T-cell (primary cell): Measurements from ENCODE around the gene TBC1D16. TPM values are rescaled to one million over a fixed set of nuclear protein-coding genes. Genes with fewer than 3 reads are reported as not detected.
A peak's percentile ranks its signal among the peaks of the same experiment; 100 is the strongest.

Experiments used
- ATAC-seq, 4 experiments: fragments of 200-7000 bp in 3 of 4; fragments of 150-1000 bp in 1 of 4; cut with Tn5 transposase; replicated peaks in 1 of 4; 1 replicate in 3 of 4; 2 replicates in 1 of 4; pipeline ENCODE4 v1.10.0; 2021; ENCODE audit warnings: moderate library complexity in 3 of 4, mild to moderate bottlenecking in 2 of 4, moderate number of reproducible peaks in 1 of 4
- CTCF ChIA-PET, 2 donors: fragments of 300-600 bp; sonication (Branson Sonifier 250); formaldehyde crosslinking; loops; one replicate each; lab custom pipeline; 2022; ENCODE audit warnings: antibody characterized with exemption in 2 of 2; lab: Charles Lee
- POLR2A ChIA-PET, 2 donors: fragments of 300-600 bp; sonication (Branson Sonifier 250); formaldehyde crosslinking; loops; one replicate each; lab custom pipeline; 2022; ENCODE audit warnings: antibody characterized with exemption in 2 of 2; lab: Charles Lee
- DNase-seq, 35 experiments: peaks; one replicate each; pipeline versions ENCODE4 v3.0.0 to v3.0.0-alpha.2; 2013 to 2023
- H3K27ac ChIP-seq: one replicate; pipeline ENCODE4 v1.5.1; 2013; ENCODE audit warnings: low read length
- H3K27me3 ChIP-seq, 2 experiments: replicated peaks in 1 of 2; 1 replicate in 1 of 2; 2 replicates in 1 of 2; pipeline versions ENCODE4 v1.6.1 to v1.7.0; 2013; ENCODE audit warnings: low read length in 1 of 2, mixed read lengths in 1 of 2; ENCODE audit not compliant: control insufficient read depth in 2 of 2, insufficient read depth in 2 of 2; ENCODE audit errors: extremely low read depth in 1 of 2
- H3K36me3 ChIP-seq, 2 donors: 1 replicate in 1 of 2; 2 replicates in 1 of 2; pipeline versions ENCODE4 v1.6.1 to v1.7.0; 2013; ENCODE audit warnings: low read length in 1 of 2; ENCODE audit not compliant: control insufficient read depth in 2 of 2, insufficient read depth in 1 of 2; ENCODE audit errors: extremely low read depth in 1 of 2
- H3K4me1 ChIP-seq, 2 experiments: 1 replicate in 1 of 2; 2 replicates in 1 of 2; pipeline versions ENCODE4 v1.6.1 to v1.7.0; 2013; ENCODE audit warnings: low read length in 2 of 2, mixed read lengths in 1 of 2; ENCODE audit not compliant: insufficient read depth in 2 of 2, control insufficient read depth in 1 of 2; ENCODE audit errors: extremely low read depth in 1 of 2
- H3K4me3 ChIP-seq, 2 donors: 1 replicate in 1 of 2; 2 replicates in 1 of 2; pipeline versions ENCODE4 v1.5.1 to v1.7.0; 2013; ENCODE audit warnings: mild to moderate bottlenecking in 2 of 2, low read length in 1 of 2, moderate library complexity in 1 of 2; ENCODE audit not compliant: control insufficient read depth in 1 of 2; ENCODE audit errors: extremely low read depth in 1 of 2
- H3K9me3 ChIP-seq: 2 replicates; pipeline ENCODE4 v1.7.0; 2013
- H3K27ac Mint-ChIP-seq, 2 donors: one replicate each; pipeline ENCODE4 v1.8.0; 2020 to 2021; ENCODE audit warnings: mild to moderate bottlenecking in 2 of 2, mixed read lengths in 2 of 2
- H3K27me3 Mint-ChIP-seq, 2 donors: one replicate each; pipeline ENCODE4 v1.8.0; 2021 to 2022; ENCODE audit warnings: mixed read lengths in 2 of 2
- H3K36me3 Mint-ChIP-seq: one replicate; pipeline ENCODE4 v1.8.0; 2021; ENCODE audit warnings: mixed read lengths
- H3K4me1 Mint-ChIP-seq, 3 donors: one replicate each; pipeline ENCODE4 v1.8.0; 2020 to 2022; ENCODE audit warnings: mixed read lengths in 3 of 3, mild to moderate bottlenecking in 1 of 3
- H3K4me3 Mint-ChIP-seq, 3 donors: one replicate each; pipeline ENCODE4 v1.8.0; 2020 to 2022; ENCODE audit warnings: mild to moderate bottlenecking in 3 of 3, mixed read lengths in 3 of 3, moderate library complexity in 3 of 3
- H3K9me3 Mint-ChIP-seq, 3 donors: one replicate each; pipeline ENCODE4 v1.8.0; 2020 to 2022; ENCODE audit warnings: mixed read lengths in 3 of 3
- WGBS: methylation state at CpG from one replicate; pipeline ENCODE4 v1.1.5; 2013; ENCODE audit warnings: missing lambda C conversion rate; ENCODE audit not compliant: insufficient coverage; 5-methylcytosine and 5-hydroxymethylcytosine counted together
- total RNA-seq, 35 experiments: library from RNA in 6 of 35; stranded (reverse) in 6 of 35; fragments of 120-200 nt in 1 of 35; gene quantifications; one replicate each; pipeline versions ENCODE4 v1.2.1 to v1.2.4 and lab custom pipeline; 2013 to 2026

TBC1D16 gene, protein sequence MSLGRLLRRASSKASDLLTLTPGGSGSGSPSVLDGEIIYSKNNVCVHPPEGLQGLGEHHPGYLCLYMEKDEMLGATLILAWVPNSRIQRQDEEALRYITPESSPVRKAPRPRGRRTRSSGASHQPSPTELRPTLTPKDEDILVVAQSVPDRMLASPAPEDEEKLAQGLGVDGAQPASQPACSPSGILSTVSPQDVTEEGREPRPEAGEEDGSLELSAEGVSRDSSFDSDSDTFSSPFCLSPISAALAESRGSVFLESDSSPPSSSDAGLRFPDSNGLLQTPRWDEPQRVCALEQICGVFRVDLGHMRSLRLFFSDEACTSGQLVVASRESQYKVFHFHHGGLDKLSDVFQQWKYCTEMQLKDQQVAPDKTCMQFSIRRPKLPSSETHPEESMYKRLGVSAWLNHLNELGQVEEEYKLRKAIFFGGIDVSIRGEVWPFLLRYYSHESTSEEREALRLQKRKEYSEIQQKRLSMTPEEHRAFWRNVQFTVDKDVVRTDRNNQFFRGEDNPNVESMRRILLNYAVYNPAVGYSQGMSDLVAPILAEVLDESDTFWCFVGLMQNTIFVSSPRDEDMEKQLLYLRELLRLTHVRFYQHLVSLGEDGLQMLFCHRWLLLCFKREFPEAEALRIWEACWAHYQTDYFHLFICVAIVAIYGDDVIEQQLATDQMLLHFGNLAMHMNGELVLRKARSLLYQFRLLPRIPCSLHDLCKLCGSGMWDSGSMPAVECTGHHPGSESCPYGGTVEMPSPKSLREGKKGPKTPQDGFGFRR
- total RNA-seq (1 to 10 TPM; 1.9 to 6.1 (median 3.4) TPM), total RNA-seq (lab: John Stamatoyannopoulos, UW) (3.1 to 39.4 (median 7.0) reads per million in 29 experiments)
- 1.2 TPM for total RNA-seq (2013)

DNA sequence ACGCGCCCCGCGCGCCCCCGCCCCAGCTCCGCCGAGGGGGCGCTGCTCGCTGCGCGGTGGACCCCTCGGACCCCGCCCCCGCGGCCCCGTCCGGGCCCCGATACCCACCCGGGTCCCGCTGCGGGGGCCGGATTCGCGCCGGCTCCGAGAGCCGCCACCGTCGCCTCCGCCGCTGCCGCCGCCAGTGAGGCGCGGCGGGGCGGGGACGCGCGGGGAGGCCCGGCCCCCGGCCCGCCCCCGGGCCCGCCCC lies at the start of gene TBC1D16:
Gene TBC1D16, minus strand, starts transcription at position 186 of the 250 bp plus-strand sequence. CDS start 22,325 bp downstream, outside the sequence.
- WGBS, result 0% methylated on average over 39 of the region's 46 CpGs
- no peaks in the 10 kb centered on the region for H3K9me3 ChIP-seq
- peak in 9 of 35 experiments; percentile 11 to 73 (median 47) for DNase-seq
- no peaks in the 10 kb centered on the region for H3K9me3 Mint-ChIP-seq
- H3K4me1 ChIP-seq, result peaks cover 3 to 21% of the 10 kb centered on the region in 2 experiments
- H3K4me1 Mint-ChIP-seq, result peaks cover 10 to 17% (median 11%) of the 10 kb centered on the region in 3 donors
- no peaks in the 10 kb centered on the region for H3K36me3 ChIP-seq
- peaks cover 8 to 12% of the 10 kb centered on the region in 2 donors for H3K27me3 Mint-ChIP-seq
- H3K4me3 Mint-ChIP-seq, result peak within 1 kb of the TSS; percentile 82 to 92 (median 87)
- peak within 1 kb of the TSS; percentile 62 for H3K27ac ChIP-seq
- no peaks in the 10 kb centered on the region for H3K36me3 Mint-ChIP-seq
- H3K27me3 ChIP-seq, result peaks cover 0 to 29% of the 10 kb centered on the region in 2 experiments
- peak within 1 kb of the TSS; percentile 67 to 76 for H3K4me3 ChIP-seq
- H3K27ac Mint-ChIP-seq, result peak within 1 kb of the TSS in 1 of 2 donors; percentile 66
- POLR2A ChIA-PET, result no interaction called here
- peak in 2 of 4 experiments; percentile 87 to 89 for ATAC-seq
- CTCF ChIA-PET, result no interaction called here

DNA sequence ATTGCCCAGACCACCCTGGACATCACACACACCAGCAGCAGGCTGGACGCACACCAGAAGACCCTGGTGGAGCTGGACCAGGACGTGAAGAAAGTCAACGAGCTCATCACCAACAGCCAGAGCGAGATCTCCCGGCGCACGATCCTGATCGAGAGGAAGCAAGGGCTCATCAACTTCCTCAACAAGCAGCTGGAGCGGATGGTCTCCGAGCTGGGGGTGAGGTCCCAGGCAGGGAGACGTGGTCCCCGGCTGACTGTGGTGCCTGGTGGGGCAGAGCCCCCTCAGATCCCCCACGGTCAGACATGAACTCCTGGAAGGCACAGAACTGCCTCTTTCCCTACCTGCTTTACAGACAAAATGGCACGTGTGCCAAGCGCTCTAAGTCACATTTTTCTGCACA lies 49.1 kb upstream of the TBC1D16 start:
- no peaks in the 10 kb centered on the region for H3K9me3 Mint-ChIP-seq
- no peak overlapping the region for H3K4me3 ChIP-seq
- H3K27me3 ChIP-seq, result peaks cover 0 to 50% of the 10 kb centered on the region in 2 experiments
- peaks cover 0 to 3% of the 10 kb centered on the region in 2 donors for H3K27me3 Mint-ChIP-seq
- DNase-seq (no peak), ATAC-seq (no peak)
- H3K27ac ChIP-seq, result no peak overlapping the region
- H3K4me1 ChIP-seq, result peaks cover 0 to 8% of the 10 kb centered on the region in 2 experiments
- 80% methylated on average over 14 of the region's 15 CpGs for WGBS
- H3K9me3 ChIP-seq, result no peaks in the 10 kb centered on the region
- no peak overlapping the region for H3K4me3 Mint-ChIP-seq
- peaks cover 2 to 6% (median 4%) of the 10 kb centered on the region in 3 donors for H3K4me1 Mint-ChIP-seq
- H3K36me3 Mint-ChIP-seq, result no peaks in the 10 kb centered on the region
- no peak overlapping the region for H3K27ac Mint-ChIP-seq
- no peaks in the 10 kb centered on the region for H3K36me3 ChIP-seq
- ChIA-PET POLR2A (no interaction called here), CTCF (interaction anchor here in 1 of 2 donors (0.7 kb wide), 1 partner anchor 9 kb away, joined by 5 read pairs; no protein-coding TSS in a partner anchor)

DNA sequence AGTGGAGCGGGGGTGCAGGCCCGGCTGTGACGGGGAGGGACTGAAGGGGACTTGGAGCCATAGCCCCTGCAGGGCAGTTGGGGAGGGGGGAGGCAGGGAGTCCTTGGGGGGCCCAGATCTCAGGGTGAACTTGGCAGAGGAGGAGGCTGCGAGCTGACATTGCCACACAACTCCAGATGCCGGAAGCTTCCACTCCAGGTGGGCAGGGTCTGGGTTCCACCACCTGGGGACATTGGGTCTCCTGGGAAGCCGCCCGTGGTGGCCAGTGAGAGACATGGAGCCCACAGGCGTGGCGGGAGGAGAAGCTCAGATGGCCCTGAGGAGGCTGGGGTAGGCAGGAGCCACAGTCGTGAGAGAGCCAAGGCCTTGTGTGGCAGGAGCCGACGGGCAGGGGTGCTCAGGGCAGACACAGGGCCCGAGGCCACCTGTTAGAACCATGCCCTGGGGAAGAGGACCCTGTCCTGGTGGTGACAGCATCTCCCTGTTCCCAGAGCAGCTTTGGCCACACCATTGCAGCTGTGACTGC lies 47.5 kb upstream of the TBC1D16 start:
- Mint-ChIP-seq H3K4me1 (peaks cover 2 to 6% (median 4%) of the 10 kb centered on the region in 3 donors), H3K4me3 (no peak overlapping the region), H3K36me3 (no peaks in the 10 kb centered on the region), H3K27me3 (peaks cover 0 to 3% of the 10 kb centered on the region in 2 donors), H3K27ac (no peak overlapping the region), H3K9me3 (no peaks in the 10 kb centered on the region)
- POLR2A ChIA-PET, result no interaction called here
- CTCF ChIA-PET, result interaction anchor here in 1 of 2 donors (1.0 kb wide), 1 partner anchor 76 kb away, joined by 3 read pairs; no protein-coding TSS in a partner anchor
- Histone ChIP-seq H3K4me1 (peaks cover 0 to 8% of the 10 kb centered on the region in 2 experiments), H3K4me3 (no peak overlapping the region), H3K9me3 (no peaks in the 10 kb centered on the region), H3K36me3 (no peaks in the 10 kb centered on the region), H3K27me3 (peaks cover 0 to 44% of the 10 kb centered on the region in 2 experiments), H3K27ac (no peak overlapping the region)
- DNase-seq (no peak), ATAC-seq (no peak)
- 82% methylated on average over 13 of the region's 13 CpGs for WGBS

DNA sequence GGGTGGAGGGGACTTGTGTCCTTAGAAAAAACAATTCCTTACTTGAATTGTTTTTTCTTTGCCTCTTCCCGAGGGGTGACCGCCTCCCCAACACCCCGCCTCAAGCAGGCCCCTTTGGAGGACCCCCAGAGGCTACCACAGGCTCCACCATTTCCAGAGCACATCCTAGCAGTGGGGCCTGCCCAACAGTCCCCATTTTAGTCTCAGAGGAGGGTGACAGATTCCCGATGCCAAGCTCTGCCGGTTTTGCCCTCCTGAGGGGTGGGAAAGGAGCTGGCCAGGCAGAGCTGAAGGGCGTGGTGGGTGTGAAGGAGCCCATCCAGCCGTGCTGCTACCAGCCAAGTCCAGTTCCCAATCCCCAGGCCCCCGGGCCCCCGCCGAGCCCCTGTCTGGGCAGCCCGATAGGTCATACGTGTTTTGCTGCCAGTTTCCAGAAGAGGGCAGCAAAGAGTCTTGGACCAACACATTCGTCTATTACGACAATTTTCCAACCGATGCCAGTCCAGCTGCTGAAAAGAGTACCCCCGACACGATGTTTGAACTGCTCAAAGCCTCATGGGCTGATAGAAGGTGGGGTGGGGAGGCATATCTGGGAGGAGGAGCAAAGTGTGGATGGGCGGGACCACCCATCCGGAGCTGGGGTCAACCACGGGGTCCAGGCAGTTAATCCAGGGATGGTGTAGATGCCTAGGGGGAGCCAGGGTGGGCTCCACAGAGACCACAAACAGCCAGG lies 46.9 kb upstream of the TBC1D16 start:
- Mint-ChIP-seq H3K27ac (no peak overlapping the region), H3K27me3 (peaks cover 0 to 7% of the 10 kb centered on the region in 2 donors), H3K36me3 (no peaks in the 10 kb centered on the region), H3K4me3 (no peak overlapping the region), H3K4me1 (peaks cover 2 to 6% (median 4%) of the 10 kb centered on the region in 3 donors), H3K9me3 (no peaks in the 10 kb centered on the region)
- Histone ChIP-seq H3K4me1 (peaks cover 0 to 8% of the 10 kb centered on the region in 2 experiments), H3K27me3 (peaks cover 0 to 40% of the 10 kb centered on the region in 2 experiments), H3K4me3 (no peak overlapping the region), H3K36me3 (no peaks in the 10 kb centered on the region), H3K27ac (no peak overlapping the region), H3K9me3 (no peaks in the 10 kb centered on the region)
- peak; percentile 48 to 65 (median 54) for ATAC-seq
- POLR2A ChIA-PET, result no interaction called here
- CTCF ChIA-PET, result interaction anchor here in 1 of 2 donors (1.0 kb wide), 1 partner anchor 75 kb away, joined by 3 read pairs; no protein-coding TSS in a partner anchor
- DNase-seq, result peak in 32 of 35 experiments; percentile 11 to 81 (median 39)
- WGBS, result 41% methylated on average over 11 of the region's 20 CpGs

DNA sequence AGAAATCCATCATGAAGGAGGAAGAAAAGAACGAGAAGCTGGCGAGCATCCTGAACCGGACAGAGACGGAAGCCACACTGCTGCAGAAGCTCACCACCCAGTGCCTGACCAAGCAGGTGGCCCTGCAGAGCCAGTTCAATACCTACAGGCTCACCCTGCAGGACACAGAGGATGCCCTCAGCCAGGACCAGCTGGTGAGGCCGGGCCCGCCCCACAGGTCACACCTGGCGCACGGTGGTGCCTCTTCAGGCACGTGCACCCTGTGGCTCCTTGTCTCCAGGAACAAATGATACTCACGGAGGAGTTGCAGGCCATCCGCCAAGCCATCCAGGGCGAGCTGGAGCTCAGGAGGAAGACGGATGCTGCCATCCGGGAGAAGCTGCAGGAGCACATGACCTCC lies 45.9 kb upstream of the TBC1D16 start:
- Histone ChIP-seq H3K27me3 (peaks cover 0 to 31% of the 10 kb centered on the region in 2 experiments), H3K9me3 (no peaks in the 10 kb centered on the region), H3K27ac (no peak overlapping the region), H3K36me3 (no peaks in the 10 kb centered on the region), H3K4me1 (peaks cover 0 to 8% of the 10 kb centered on the region in 2 experiments), H3K4me3 (no peak overlapping the region)
- H3K27ac Mint-ChIP-seq, result no peak overlapping the region
- peaks cover 2 to 6% (median 4%) of the 10 kb centered on the region in 3 donors for H3K4me1 Mint-ChIP-seq
- peaks cover 0 to 5% of the 10 kb centered on the region in 2 donors for H3K27me3 Mint-ChIP-seq
- 88% methylated on average over 12 of the region's 14 CpGs for WGBS
- CTCF ChIA-PET, result no interaction called here
- POLR2A ChIA-PET, result no interaction called here
- H3K36me3 Mint-ChIP-seq, result no peaks in the 10 kb centered on the region
- DNase-seq, result no peak
- no peaks in the 10 kb centered on the region for H3K9me3 Mint-ChIP-seq
- H3K4me3 Mint-ChIP-seq, result no peak overlapping the region
- ATAC-seq, result no peak
